ENCODE data around the gene CFTR. TPM values are rescaled to one million over a fixed set of nuclear protein-coding genes. Genes with fewer than 3 reads are reported as not detected.

CFTR gene
- total and polyA plus RNA-seq, 2 donors (not counting 1 experiment from before 2014, with no cell fraction given) = under 0.01 to 0.25 TPM

DNA sequence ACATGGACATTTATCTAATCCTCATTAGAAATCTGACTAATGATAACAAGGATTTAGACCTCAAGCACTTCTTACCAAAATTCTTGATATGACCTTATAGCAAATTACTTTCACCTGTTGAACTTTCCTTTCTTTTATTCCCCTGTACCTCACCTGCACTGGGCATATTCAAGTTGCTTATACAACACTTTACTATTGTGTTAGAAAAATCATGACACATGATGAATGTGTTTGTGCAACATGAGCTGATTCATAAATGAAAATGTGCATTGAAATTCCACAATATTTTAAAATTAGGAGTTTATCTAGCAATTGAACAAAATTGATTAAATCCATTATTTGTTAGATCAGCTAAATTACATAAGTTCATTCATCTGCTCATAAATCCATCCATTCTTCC is 160.6 kb downstream of the CFTR start:
- Histone ChIP-seq H2AFZ (ENCODE audit: low read length) (no peak overlapping the region), H3K9ac (ENCODE audit: insufficient read depth, low read length) (no peak overlapping the region), H3K4me1 (ENCODE audit: control insufficient read depth, extremely low read depth, insufficient read depth, low read length) (peaks cover 2% of the 10 kb centered on the region), H3K27ac (ENCODE audit: insufficient read depth, low read length) (no peak overlapping the region), H4K20me1 (ENCODE audit: control insufficient read depth, extremely low read depth, insufficient read depth, low read length) (no peaks in the 10 kb centered on the region), H3K4me2 (ENCODE audit: extremely low read depth, insufficient read depth, low read length) (no peak overlapping the region), H3K36me3 (ENCODE audit: control insufficient read depth, insufficient read depth, low read length) (no peaks in the 10 kb centered on the region), H3K27me3 (ENCODE audit: control insufficient read depth, insufficient read depth, low read length) (no peaks in the 10 kb centered on the region), H3K4me3 (replicated peaks in 1 of 4; ENCODE audit: control extremely low read depth in 1 of 4, insufficient read depth in 1 of 4, low read depth in 3 of 4, low read length in 4 of 4) (no peak overlapping the region), H3K79me2 (ENCODE audit: control insufficient read depth, insufficient read depth, low read length) (no peaks in the 10 kb centered on the region), H3K9me3 (ENCODE audit: control insufficient read depth, insufficient read depth, low read depth, low read length) (no peaks in the 10 kb centered on the region)
- DNase-seq (ENCODE audit: low read depth in 2 of 2) = no peak
- TF ChIP-seq EZH2 (IDR thresholded peaks at IDR 0.05; ENCODE audit: low read length, missing control alignments) = no peak
- TF ChIP-seq, protein P1, sequence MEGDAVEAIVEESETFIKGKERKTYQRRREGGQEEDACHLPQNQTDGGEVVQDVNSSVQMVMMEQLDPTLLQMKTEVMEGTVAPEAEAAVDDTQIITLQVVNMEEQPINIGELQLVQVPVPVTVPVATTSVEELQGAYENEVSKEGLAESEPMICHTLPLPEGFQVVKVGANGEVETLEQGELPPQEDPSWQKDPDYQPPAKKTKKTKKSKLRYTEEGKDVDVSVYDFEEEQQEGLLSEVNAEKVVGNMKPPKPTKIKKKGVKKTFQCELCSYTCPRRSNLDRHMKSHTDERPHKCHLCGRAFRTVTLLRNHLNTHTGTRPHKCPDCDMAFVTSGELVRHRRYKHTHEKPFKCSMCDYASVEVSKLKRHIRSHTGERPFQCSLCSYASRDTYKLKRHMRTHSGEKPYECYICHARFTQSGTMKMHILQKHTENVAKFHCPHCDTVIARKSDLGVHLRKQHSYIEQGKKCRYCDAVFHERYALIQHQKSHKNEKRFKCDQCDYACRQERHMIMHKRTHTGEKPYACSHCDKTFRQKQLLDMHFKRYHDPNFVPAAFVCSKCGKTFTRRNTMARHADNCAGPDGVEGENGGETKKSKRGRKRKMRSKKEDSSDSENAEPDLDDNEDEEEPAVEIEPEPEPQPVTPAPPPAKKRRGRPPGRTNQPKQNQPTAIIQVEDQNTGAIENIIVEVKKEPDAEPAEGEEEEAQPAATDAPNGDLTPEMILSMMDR (conservative IDR thresholded peaks at IDR 0.05 in 1 of 2, IDR thresholded peaks at IDR 0.05 in 1 of 2; ENCODE audit: low read depth in 1 of 2, low read length in 2 of 2) = no peak

DNA sequence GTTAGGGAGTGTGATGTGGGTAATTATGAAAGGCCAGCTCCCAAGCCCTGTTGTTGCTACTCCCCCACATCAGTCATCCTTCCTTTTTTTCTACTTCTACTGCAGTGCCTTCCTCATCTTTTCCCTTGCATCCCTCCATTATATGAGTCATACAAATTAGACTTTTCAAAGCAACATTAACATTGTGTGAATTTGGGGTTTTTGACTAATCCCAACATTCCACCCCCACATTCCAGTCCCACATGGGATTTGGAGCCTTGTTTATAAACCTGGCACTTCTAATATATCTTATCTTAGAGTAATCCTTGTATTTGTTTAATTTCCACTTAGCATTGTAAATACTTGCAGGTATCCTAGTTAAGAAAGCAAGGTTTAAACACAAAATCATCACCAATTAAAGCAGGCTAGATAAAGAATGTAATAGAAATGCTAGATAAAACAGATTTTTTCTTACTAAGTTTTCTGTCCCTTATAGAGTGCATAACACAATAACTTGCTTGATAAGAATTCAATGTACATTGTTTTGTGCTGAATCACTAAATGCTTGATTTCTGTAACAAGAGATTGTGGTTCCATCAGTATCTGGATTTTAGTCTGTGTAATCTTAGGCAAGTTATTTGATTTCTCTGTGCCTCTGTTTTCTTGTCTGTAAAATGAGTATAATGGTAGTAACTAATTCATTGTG is 165.8 kb downstream of the CFTR start:
- no peaks in the 10 kb centered on the region for H3K36me3 ChIP-seq (ENCODE audit: control insufficient read depth, insufficient read depth, low read length)
- TF ChIP-seq EZH2 (IDR thresholded peaks at IDR 0.05; ENCODE audit: low read length, missing control alignments) = no peak
- TF ChIP-seq, protein P1 (conservative IDR thresholded peaks at IDR 0.05 in 1 of 2, IDR thresholded peaks at IDR 0.05 in 1 of 2; ENCODE audit: low read depth in 1 of 2, low read length in 2 of 2) = no peak
- no peaks in the 10 kb centered on the region for H4K20me1 ChIP-seq (ENCODE audit: control insufficient read depth, extremely low read depth, insufficient read depth, low read length)
- H2AFZ ChIP-seq (ENCODE audit: low read length) = no peak overlapping the region
- no peak overlapping the region for H3K4me3 ChIP-seq (replicated peaks in 1 of 4; ENCODE audit: control extremely low read depth in 1 of 4, insufficient read depth in 1 of 4, low read depth in 3 of 4, low read length in 4 of 4)
- no peaks in the 10 kb centered on the region for H3K9me3 ChIP-seq (ENCODE audit: control insufficient read depth, insufficient read depth, low read depth, low read length)
- H3K4me1 ChIP-seq (ENCODE audit: control insufficient read depth, extremely low read depth, insufficient read depth, low read length) = peaks cover 3% of the 10 kb centered on the region
- H3K9ac ChIP-seq (ENCODE audit: insufficient read depth, low read length) = no peak overlapping the region
- H3K27me3 ChIP-seq (ENCODE audit: control insufficient read depth, insufficient read depth, low read length) = no peaks in the 10 kb centered on the region
- no peak overlapping the region for H3K27ac ChIP-seq (ENCODE audit: insufficient read depth, low read length)
- H3K79me2 ChIP-seq (ENCODE audit: control insufficient read depth, insufficient read depth, low read length) = no peaks in the 10 kb centered on the region
- H3K4me2 ChIP-seq (ENCODE audit: extremely low read depth, insufficient read depth, low read length) = no peak overlapping the region
- peak; percentile 55 to 90 for DNase-seq (ENCODE audit: low read depth in 2 of 2)

DNA sequence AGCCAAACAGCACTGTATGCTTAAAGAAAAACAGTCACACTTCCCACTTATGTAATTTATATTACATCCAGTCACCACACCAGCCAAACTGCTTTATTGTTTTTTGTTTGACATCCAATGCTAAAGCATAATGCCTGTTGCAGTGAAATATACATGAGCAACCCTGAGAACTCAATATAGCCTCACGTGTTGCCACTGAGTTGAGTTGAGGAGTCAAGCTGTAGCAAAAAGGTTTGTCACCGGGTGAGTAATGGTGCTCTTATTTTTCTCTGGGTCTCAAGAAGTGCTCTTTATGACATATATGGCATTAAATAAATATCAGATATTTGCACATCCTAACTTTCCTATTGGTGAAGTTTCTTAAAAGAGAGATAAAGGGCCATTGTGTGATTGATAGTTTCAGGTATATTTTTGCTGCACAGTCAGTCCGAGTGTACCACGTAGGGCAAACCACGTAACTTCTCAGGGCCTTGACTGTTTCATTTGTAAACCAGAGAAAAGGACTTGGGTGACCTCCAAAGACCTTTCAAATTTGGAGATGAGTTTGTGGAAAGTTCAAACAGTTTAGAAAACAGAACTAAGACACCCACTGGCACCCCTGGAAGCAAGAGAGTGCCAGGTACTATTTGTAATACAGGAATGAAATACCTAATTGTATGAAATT is 168.5 kb downstream of the CFTR start:
- H3K4me2 ChIP-seq (ENCODE audit: extremely low read depth, insufficient read depth, low read length) = no peak overlapping the region
- H3K9ac ChIP-seq (ENCODE audit: insufficient read depth, low read length) = no peak overlapping the region
- H2AFZ ChIP-seq (ENCODE audit: low read length) = no peak overlapping the region
- no peaks in the 10 kb centered on the region for H3K79me2 ChIP-seq (ENCODE audit: control insufficient read depth, insufficient read depth, low read length)
- no peaks in the 10 kb centered on the region for H3K27me3 ChIP-seq (ENCODE audit: control insufficient read depth, insufficient read depth, low read length)
- no peaks in the 10 kb centered on the region for H4K20me1 ChIP-seq (ENCODE audit: control insufficient read depth, extremely low read depth, insufficient read depth, low read length)
- no peak for DNase-seq (ENCODE audit: low read depth in 2 of 2)
- no peak overlapping the region for H3K4me3 ChIP-seq (replicated peaks in 1 of 4; ENCODE audit: control extremely low read depth in 1 of 4, insufficient read depth in 1 of 4, low read depth in 3 of 4, low read length in 4 of 4)
- H3K4me1 ChIP-seq (ENCODE audit: control insufficient read depth, extremely low read depth, insufficient read depth, low read length) = peaks cover 3% of the 10 kb centered on the region
- no peak overlapping the region for H3K27ac ChIP-seq (ENCODE audit: insufficient read depth, low read length)
- no peaks in the 10 kb centered on the region for H3K36me3 ChIP-seq (ENCODE audit: control insufficient read depth, insufficient read depth, low read length)
- TF ChIP-seq EZH2 (IDR thresholded peaks at IDR 0.05; ENCODE audit: low read length, missing control alignments) = no peak
- TF ChIP-seq, protein P1 (conservative IDR thresholded peaks at IDR 0.05 in 1 of 2, IDR thresholded peaks at IDR 0.05 in 1 of 2; ENCODE audit: low read depth in 1 of 2, low read length in 2 of 2) = no peak
- H3K9me3 ChIP-seq (ENCODE audit: control insufficient read depth, insufficient read depth, low read depth, low read length) = no peaks in the 10 kb centered on the region

All from fibroblast of lung (primary cell).